NOMO-1 (cell line): ENCODE results near the gene LAPTM4A.

ENCODE experiments used
- DNase-seq, 2 experiments: peaks; one replicate each; lab custom pipeline; 2025; ENCODE audit not compliant: unreplicated experiment in 2 of 2; lab: John Stamatoyannopoulos, UW

Gene LAPTM4A

GRCh38 chr2:19989667-19990415 is 61.6 kb downstream of the LAPTM4A start, which contains the start of gene WDR35:
WDR35 (minus strand) TSS chr2:19990105; CDS start chr2:19990015, 90 bp downstream.
- DNase-seq, result peak; percentile 13 to 49

DNA sequence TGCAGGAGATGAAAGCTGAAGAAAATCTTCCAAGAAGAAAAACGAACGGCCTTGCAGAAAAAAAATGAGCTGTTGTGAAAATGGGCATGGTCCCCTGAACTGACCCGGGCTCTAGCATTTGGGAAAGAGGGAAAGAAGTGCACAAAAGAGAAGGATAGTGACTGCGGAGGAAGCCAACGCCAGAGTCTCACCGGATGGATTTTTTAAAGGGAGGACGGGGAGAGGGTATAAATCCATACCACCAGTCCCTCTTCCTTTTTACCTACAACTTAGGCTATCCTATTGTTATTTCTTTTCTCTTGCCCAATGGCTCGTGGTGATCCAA is 62.1 kb downstream of the LAPTM4A start:
- no peak for DNase-seq

DNA sequence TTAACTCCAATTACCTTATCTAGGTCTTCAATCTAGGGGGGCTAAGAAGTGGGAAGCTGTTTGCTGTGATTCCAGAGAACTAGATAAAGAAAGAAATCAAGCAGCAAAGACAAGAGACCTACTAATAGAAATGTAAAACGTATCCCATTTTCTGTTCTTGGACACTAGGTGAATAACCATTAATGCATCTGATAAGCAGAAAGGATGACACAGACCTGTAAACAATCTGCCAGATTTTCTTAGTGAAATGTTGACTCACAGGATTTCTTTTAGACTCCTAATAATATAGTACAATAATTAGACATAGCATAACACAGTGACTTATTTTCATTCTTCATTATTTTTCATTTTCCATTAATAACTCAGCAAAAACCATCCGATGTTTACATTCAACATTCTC is 62.8 kb downstream of the LAPTM4A start:
- no peak for DNase-seq

GRCh38 chr2:19987936-19988335 is 63.5 kb downstream of the LAPTM4A start:
- peak in 1 of 2 experiments; percentile 69 for DNase-seq
